Heart right ventricle (tissue), 16 donors: Measurements from ENCODE around the gene MBP. TPM values are rescaled to one million over a fixed set of nuclear protein-coding genes. Genes with fewer than 3 reads are reported as not detected.

ENCODE experiments used
- ATAC-seq, 8 donors: fragments of 200-7000 bp; cut with Tn5 transposase; one replicate each; pipeline ENCODE4 v1.9.1; 2020; ENCODE audit warnings: mild to moderate bottlenecking in 8 of 8, moderate library complexity in 8 of 8, moderate number of reproducible peaks in 1 of 8
- DNase-seq, 2 donors: peaks; one replicate each; pipeline ENCODE4 v3.0.0-alpha.2; 2020
- H3K27ac ChIP-seq, 10 donors: fragments of 200-600 bp; sonication (generic) in 2 of 10; one replicate each; pipeline versions ENCODE4 v1.5.0 to v1.8.0; 2020 to 2022; ENCODE audit warnings: mild to moderate bottlenecking in 3 of 10
- H3K27me3 ChIP-seq, 7 donors: fragments of 200-600 bp; one replicate each; pipeline ENCODE4 v1.8.0; 2021 to 2022; ENCODE audit warnings: mild to moderate bottlenecking in 2 of 7
- H3K36me3 ChIP-seq, 9 donors: fragments of 200-600 bp; sonication (generic) in 1 of 9; one replicate each; pipeline versions ENCODE4 v1.5.0 to v1.8.0; 2020 to 2022; ENCODE audit warnings: mild to moderate bottlenecking in 2 of 9
- H3K4me1 ChIP-seq, 9 donors: fragments of 200-600 bp; sonication (generic) in 1 of 9; one replicate each; pipeline versions ENCODE4 v1.5.0 to v1.8.0; 2020 to 2022; ENCODE audit warnings: mild to moderate bottlenecking in 4 of 9
- H3K4me3 ChIP-seq, 10 donors: fragments of 200-600 bp; sonication (generic) in 2 of 10; one replicate each; pipeline versions ENCODE4 v1.5.0 to v1.8.0; 2020 to 2022; ENCODE audit warnings: mild to moderate bottlenecking in 7 of 10, moderate library complexity in 2 of 10
- H3K9me3 ChIP-seq, 11 donors: fragments of 200-600 bp in 10 of 11; sonication (generic) in 2 of 11; one replicate each; pipeline versions ENCODE4 v1.5.0 to v1.8.0; 2013 to 2022; ENCODE audit warnings: mild to moderate bottlenecking in 2 of 11, control low read depth in 1 of 11, moderate library complexity in 1 of 11
- CTCF ChIP-seq, 9 donors: fragments of 200-600 bp; sonication (generic) in 2 of 9; IDR thresholded peaks; one replicate each; pipeline versions ENCODE4 v1.5.0 to v1.8.0; 2021 to 2022; ENCODE audit warnings: antibody characterized with exemption in 9 of 9, mild to moderate bottlenecking in 5 of 9, moderate library complexity in 1 of 9
- WGBS, 2 donors: extraction: QIAGEN DNeasy Blood & Tissue Kit; methylation state at CpG; one replicate each; pipeline ENCODE4 v1.1.7; 2013; ENCODE audit warnings: inconsistent platforms in 1 of 2; 5-methylcytosine and 5-hydroxymethylcytosine counted together
- intact Hi-C, 10 donors: fragments of 100-400 bp; cut with DNase I; formaldehyde crosslinking; loops; one replicate each; pipeline versions ENCODE4 v1.11.1 to v1.14.2; 2022
- polyA plus RNA-seq, 2 donors: library from polyadenylated mRNA; stranded (reverse); fragments of 200-250 nt; gene quantifications; one replicate each; pipeline ENCODE4 v1.2.3, GENCODE V29; 2013
- total RNA-seq, 10 donors: library from RNA; stranded (reverse); fragmentation: NEBNext Ultra II Directional in 3 of 10; extraction: Animal tissue kit (Norgen Biotek cat#: 25700) in 3 of 10; gene quantifications; one replicate each; pipeline versions ENCODE4 v1.2.1 to v1.2.4, GENCODE V29; 2021 to 2023
- donor health status: Arrhythmogenic right ventricular cardiomyopathy.
- donor health status: ischemic (EF 13 %, LVEDD 7.1; RV severe dilation, severe dysfunction).
- donor health status: healthy with polysubstance abuse.
- donor health status: DM: no; HTN: yes; CAD: no.
- donor health status: DM: no; HTN: no; CAD: no.
- donor health status: ischemic (EF 25% LVEDD 6.9; RV normal size, moderate dysfunction).
- donor health status: ischemic (EF 25% LVEDD 5.7; RV mildly dilated, moderate dysfunction).
- donor health status: healthy.
- donor health status: DM: yes; HTN: yes; CAD: no.
- donor health status: Ischemic cardiomyopathy.
- donor health status: ischemic (EF 35%, LVEDD 5.7; RV mildly dilated, moderate dysfunction).
- donor health status: nonischemic (EF 11% LVEDD 7.7; RV severe dilation, severe dysfunction).
- donor health status: DM: yes; HTN: yes; CAD: no.
- donor health status: PGD.
- donor health status: ischemic (EF 29% LVEDD 5.4; RV normal size, mild dysfunction).
- donor health status: nonischemic (EF 23%, LVEDD 6.1; RV moderate dilation, normal function).

The MBP gene
- total and polyA plus RNA-seq, 12 donors = 3.0 to 70.8 (median 43.9) TPM

GRCh38 chr18:77004555-77005380 is 127.8 kb downstream of the MBP start:
- H3K9me3 ChIP-seq = no peaks in the 10 kb centered on the region
- no peaks in the 10 kb centered on the region for H3K36me3 ChIP-seq
- H3K27ac ChIP-seq = peak overlapping the region in 5 of 10 donors; percentile 3 to 84 (median 35)
- 80 to 84% methylated on average over 26 of the region's 26 CpGs for WGBS, 2 donors
- no peak for TF ChIP-seq CTCF (IDR thresholded peaks at IDR 0.05)
- peaks cover 0 to 3% (median 0%) of the 10 kb centered on the region in 7 donors for H3K27me3 ChIP-seq
- H3K4me3 ChIP-seq = peak overlapping the region in 1 of 10 donors; percentile 33
- DNase-seq = no peak
- intact Hi-C loops = loop anchor here in 7 of 10 donors (5.0 to 10.0 kb wide), 9 partner anchors 38 to 698 kb away; partner anchors contain the start of gene MBP (in 4 of the 7)
- H3K4me1 ChIP-seq = peaks cover 0 to 50% (median 6%) of the 10 kb centered on the region in 9 donors
- ATAC-seq = peak in 1 of 8 donors; percentile 18

DNA sequence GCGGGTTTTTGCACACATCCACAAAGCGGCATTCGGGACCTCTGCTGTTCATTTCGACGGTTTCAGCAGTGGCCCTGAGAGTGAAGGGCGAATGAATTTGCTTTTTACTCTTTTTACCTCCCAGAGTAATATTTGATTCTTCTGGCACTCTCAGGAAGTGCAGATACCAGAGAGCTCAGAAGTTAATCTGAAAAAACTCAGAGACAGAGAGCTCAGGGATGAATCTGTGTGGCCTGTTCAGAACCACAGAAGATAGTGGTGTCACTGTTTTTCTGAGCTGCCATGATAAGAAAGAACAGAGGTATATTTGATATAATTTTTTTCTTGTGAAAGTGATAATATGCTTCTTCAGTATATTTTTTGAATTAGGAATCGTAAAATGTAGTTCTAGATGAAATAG is 129.3 kb downstream of the MBP start:
- no peak for DNase-seq
- 91 to 96% methylated on average over 7 of the region's 7 CpGs for WGBS, 2 donors
- Histone ChIP-seq H3K4me3 (no peak overlapping the region), H3K4me1 (peaks cover 0 to 50% (median 6%) of the 10 kb centered on the region in 9 donors), H3K27me3 (peaks cover 0 to 3% (median 0%) of the 10 kb centered on the region in 7 donors), H3K27ac (peak overlapping the region in 1 of 10 donors; percentile 84), H3K36me3 (no peaks in the 10 kb centered on the region), H3K9me3 (no peaks in the 10 kb centered on the region)
- ATAC-seq = no peak
- intact Hi-C loops = loop anchor here in 7 of 10 donors (5.0 to 10.0 kb wide), 9 partner anchors 39 to 699 kb away; partner anchors contain the start of gene MBP (in 4 of the 7)
- TF ChIP-seq CTCF (IDR thresholded peaks at IDR 0.05) = no peak

DNA sequence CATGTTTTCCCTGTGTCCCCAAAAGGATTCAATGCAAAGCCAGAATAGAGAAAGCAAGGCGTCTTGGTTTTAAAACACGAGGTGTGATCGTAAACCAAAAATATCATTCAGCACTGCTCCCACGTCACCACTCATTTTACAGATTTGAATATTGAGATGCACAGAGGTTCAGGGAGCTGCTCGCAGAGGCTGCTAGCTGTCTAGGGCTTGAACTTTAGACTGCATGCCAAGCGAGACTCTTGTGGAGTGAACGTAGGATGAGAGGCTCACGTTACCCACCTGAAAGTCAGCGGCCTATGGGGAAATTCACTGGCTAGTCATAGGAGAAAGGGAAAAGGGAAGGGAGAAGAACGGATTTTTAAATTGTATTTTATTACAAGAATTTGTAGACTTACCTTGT is 130.1 kb downstream of the MBP start:
- Histone ChIP-seq H3K27ac (no peak overlapping the region), H3K4me3 (no peak overlapping the region), H3K4me1 (peaks cover 0 to 45% (median 6%) of the 10 kb centered on the region in 9 donors), H3K9me3 (no peaks in the 10 kb centered on the region), H3K27me3 (no peaks in the 10 kb centered on the region), H3K36me3 (no peaks in the 10 kb centered on the region)
- ATAC-seq = no peak
- WGBS, 2 donors = 87 to 89% methylated on average over 10 of the region's 10 CpGs
- DNase-seq = no peak
- no peak for TF ChIP-seq CTCF (IDR thresholded peaks at IDR 0.05)
- intact Hi-C loops = loop anchor here in 7 of 10 donors (5.0 to 10.0 kb wide), 9 partner anchors 40 to 700 kb away; partner anchors contain the start of gene MBP (in 4 of the 7)

DNA sequence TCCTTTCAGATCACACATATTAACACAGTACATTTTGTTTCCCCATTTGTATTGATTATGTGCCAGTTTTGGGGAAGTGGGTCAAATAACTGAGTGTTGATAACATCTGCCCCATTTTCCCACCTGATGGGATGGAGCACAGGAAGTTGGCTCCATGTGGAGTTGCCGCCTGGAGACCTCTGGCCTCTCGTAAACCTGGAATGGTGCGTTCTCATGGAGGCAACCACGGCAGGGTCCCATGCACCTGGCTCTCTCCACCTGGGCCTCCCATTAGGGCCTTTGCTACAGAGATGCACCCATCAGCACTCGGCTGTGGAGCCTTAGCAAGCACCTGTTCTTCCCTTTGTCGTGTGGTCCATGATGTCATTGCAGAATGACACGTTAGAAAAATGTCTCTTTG is 130.6 kb downstream of the MBP start:
- DNase-seq = no peak
- Histone ChIP-seq H3K9me3 (no peaks in the 10 kb centered on the region), H3K36me3 (no peaks in the 10 kb centered on the region), H3K4me1 (peaks cover 0 to 40% (median 4%) of the 10 kb centered on the region in 9 donors), H3K27me3 (no peaks in the 10 kb centered on the region), H3K4me3 (no peak overlapping the region), H3K27ac (no peak overlapping the region)
- intact Hi-C loops = loop anchor here (2.0 to 10.0 kb wide), 13 partner anchors 40 to 700 kb away; partner anchors contain the start of gene MBP (in 4 of the 10)
- TF ChIP-seq CTCF (IDR thresholded peaks at IDR 0.05) = no peak
- ATAC-seq = no peak
- 88% methylated on average over 7 of the region's 7 CpGs for WGBS, 2 donors
